ENCODE results near the gene PILRA.

DNA sequence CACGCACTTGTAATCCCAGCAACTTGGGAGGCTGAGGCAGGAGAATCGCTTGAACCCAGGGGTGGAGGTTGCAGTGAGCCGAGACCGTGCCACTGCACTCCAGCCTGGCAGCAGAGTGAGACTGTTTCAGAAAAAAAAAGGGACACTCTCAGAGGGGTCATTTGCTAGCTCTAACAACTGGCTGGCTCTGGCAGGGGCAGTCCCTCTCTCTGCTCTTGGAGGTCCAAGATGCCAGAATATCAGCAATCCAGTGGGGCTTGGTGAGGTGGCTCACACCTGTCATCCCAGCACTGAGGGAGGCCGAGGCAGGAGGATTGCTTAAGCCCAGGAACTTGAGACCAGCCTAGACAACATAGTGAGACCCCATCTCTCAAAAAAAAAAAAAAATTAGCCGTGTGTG lies 2.5 kb upstream of the PILRA start:
- TF ChIP-seq, protein P1, sequence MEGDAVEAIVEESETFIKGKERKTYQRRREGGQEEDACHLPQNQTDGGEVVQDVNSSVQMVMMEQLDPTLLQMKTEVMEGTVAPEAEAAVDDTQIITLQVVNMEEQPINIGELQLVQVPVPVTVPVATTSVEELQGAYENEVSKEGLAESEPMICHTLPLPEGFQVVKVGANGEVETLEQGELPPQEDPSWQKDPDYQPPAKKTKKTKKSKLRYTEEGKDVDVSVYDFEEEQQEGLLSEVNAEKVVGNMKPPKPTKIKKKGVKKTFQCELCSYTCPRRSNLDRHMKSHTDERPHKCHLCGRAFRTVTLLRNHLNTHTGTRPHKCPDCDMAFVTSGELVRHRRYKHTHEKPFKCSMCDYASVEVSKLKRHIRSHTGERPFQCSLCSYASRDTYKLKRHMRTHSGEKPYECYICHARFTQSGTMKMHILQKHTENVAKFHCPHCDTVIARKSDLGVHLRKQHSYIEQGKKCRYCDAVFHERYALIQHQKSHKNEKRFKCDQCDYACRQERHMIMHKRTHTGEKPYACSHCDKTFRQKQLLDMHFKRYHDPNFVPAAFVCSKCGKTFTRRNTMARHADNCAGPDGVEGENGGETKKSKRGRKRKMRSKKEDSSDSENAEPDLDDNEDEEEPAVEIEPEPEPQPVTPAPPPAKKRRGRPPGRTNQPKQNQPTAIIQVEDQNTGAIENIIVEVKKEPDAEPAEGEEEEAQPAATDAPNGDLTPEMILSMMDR (IDR thresholded peaks at IDR 0.05; ENCODE audit: low read depth, low read length, missing input control): no peak
- TF ChIP-seq GABPA (IDR thresholded peaks at IDR 0.05 in 1 of 2, conservative IDR thresholded peaks at IDR 0.05 in 1 of 2): no peak
- TF ChIP-seq FOXA1 (IDR thresholded peaks at IDR 0.05): no peak
- TF ChIP-seq YY1 (IDR thresholded peaks at IDR 0.05): no peak
- TF ChIP-seq, protein P2, sequence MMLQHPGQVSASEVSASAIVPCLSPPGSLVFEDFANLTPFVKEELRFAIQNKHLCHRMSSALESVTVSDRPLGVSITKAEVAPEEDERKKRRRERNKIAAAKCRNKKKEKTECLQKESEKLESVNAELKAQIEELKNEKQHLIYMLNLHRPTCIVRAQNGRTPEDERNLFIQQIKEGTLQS (IDR thresholded peaks at IDR 0.05): no peak
- no peak for TF ChIP-seq SP1 (IDR thresholded peaks at IDR 0.05)
- TF ChIP-seq, protein P3, sequence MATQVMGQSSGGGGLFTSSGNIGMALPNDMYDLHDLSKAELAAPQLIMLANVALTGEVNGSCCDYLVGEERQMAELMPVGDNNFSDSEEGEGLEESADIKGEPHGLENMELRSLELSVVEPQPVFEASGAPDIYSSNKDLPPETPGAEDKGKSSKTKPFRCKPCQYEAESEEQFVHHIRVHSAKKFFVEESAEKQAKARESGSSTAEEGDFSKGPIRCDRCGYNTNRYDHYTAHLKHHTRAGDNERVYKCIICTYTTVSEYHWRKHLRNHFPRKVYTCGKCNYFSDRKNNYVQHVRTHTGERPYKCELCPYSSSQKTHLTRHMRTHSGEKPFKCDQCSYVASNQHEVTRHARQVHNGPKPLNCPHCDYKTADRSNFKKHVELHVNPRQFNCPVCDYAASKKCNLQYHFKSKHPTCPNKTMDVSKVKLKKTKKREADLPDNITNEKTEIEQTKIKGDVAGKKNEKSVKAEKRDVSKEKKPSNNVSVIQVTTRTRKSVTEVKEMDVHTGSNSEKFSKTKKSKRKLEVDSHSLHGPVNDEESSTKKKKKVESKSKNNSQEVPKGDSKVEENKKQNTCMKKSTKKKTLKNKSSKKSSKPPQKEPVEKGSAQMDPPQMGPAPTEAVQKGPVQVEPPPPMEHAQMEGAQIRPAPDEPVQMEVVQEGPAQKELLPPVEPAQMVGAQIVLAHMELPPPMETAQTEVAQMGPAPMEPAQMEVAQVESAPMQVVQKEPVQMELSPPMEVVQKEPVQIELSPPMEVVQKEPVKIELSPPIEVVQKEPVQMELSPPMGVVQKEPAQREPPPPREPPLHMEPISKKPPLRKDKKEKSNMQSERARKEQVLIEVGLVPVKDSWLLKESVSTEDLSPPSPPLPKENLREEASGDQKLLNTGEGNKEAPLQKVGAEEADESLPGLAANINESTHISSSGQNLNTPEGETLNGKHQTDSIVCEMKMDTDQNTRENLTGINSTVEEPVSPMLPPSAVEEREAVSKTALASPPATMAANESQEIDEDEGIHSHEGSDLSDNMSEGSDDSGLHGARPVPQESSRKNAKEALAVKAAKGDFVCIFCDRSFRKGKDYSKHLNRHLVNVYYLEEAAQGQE (IDR thresholded peaks at IDR 0.05): no peak
- no peak for TF ChIP-seq RAD21 (IDR thresholded peaks at IDR 0.05)
